Measurements from ENCODE around the gene SLAMF6.

The SLAMF6 gene

GRCh38 chr1:160449494-160449893 lies 73.6 kb downstream of the SLAMF6 start:
- H3K79me1 ChIP-seq (replicated peaks; ENCODE audit: low read length, poor library complexity, severe bottlenecking): no peaks in the 10 kb centered on the region
- H4K8ac ChIP-seq (ENCODE audit: low read length): no peak overlapping the region
- no peak overlapping the region for H2BK12ac ChIP-seq (ENCODE audit: low read length in 2 of 2)
- no peak overlapping the region for H3K18ac ChIP-seq (ENCODE audit: low read depth in 1 of 2, low read length in 2 of 2)
- H2BK5ac ChIP-seq (ENCODE audit: low read depth, low read length, poor library complexity, severe bottlenecking): no peak overlapping the region
- no peaks in the 10 kb centered on the region for H3K36me3 ChIP-seq (ENCODE audit: control insufficient read depth in 1 of 2, insufficient read depth in 2 of 2, low read depth in 1 of 2, low read length in 2 of 2)
- WGBS: 79% methylated on average over 2 of the region's 2 CpGs
- H3K4me2 ChIP-seq (ENCODE audit: low read length, poor library complexity, severe bottlenecking): no peak overlapping the region
- no peak overlapping the region for H3K14ac ChIP-seq (ENCODE audit: low read length in 2 of 2)
- no peaks in the 10 kb centered on the region for H3K9me3 ChIP-seq (ENCODE audit: control insufficient read depth, low read length)
- no peak overlapping the region for H4K91ac ChIP-seq (ENCODE audit: low read length)
- H3K27ac ChIP-seq (ENCODE audit: low read length, poor library complexity, severe bottlenecking): no peak overlapping the region
- no peaks in the 10 kb centered on the region for H3K4me1 ChIP-seq (ENCODE audit: control insufficient read depth, insufficient read depth, low read depth, low read length)
- H2AK5ac ChIP-seq (ENCODE audit: low read length, severe bottlenecking): no peak overlapping the region
- H3K9ac ChIP-seq (ENCODE audit: low read length): no peak overlapping the region
- no peak overlapping the region for H2AFZ ChIP-seq (ENCODE audit: low read depth, low read length)
- no peak overlapping the region for H3K23ac ChIP-seq (ENCODE audit: low read length in 2 of 2)
- no peak overlapping the region for H3K4ac ChIP-seq (ENCODE audit: low read depth in 1 of 2, low read length in 2 of 2)
- no peaks in the 10 kb centered on the region for H3K27me3 ChIP-seq (ENCODE audit: control insufficient read depth in 1 of 2, insufficient read depth in 1 of 2, low read length in 2 of 2)
- no peak for DNase-seq
- H2BK15ac ChIP-seq (ENCODE audit: low read depth, poor library complexity, severe bottlenecking): no peak overlapping the region
- H3K4me3 ChIP-seq (ENCODE audit: insufficient read depth in 1 of 2, low read depth in 1 of 2, low read length in 2 of 2): no peak overlapping the region
- H2BK120ac ChIP-seq (ENCODE audit: low read depth, low read length): no peak overlapping the region

GRCh38 chr1:160446945-160447600 lies 76.0 kb downstream of the SLAMF6 start:
- no peak overlapping the region for H2BK12ac ChIP-seq (ENCODE audit: low read length in 2 of 2)
- no peaks in the 10 kb centered on the region for H3K9me3 ChIP-seq (ENCODE audit: control insufficient read depth, low read length)
- H3K14ac ChIP-seq (ENCODE audit: low read length in 2 of 2): no peak overlapping the region
- H2AFZ ChIP-seq (ENCODE audit: low read depth, low read length): no peak overlapping the region
- no peaks in the 10 kb centered on the region for H3K79me1 ChIP-seq (replicated peaks; ENCODE audit: low read length, poor library complexity, severe bottlenecking)
- H3K4ac ChIP-seq (ENCODE audit: low read depth in 1 of 2, low read length in 2 of 2): no peak overlapping the region
- H4K91ac ChIP-seq (ENCODE audit: low read length): no peak overlapping the region
- H2BK15ac ChIP-seq (ENCODE audit: low read depth, poor library complexity, severe bottlenecking): no peak overlapping the region
- H2BK120ac ChIP-seq (ENCODE audit: low read depth, low read length): no peak overlapping the region
- no peak for DNase-seq
- no peaks in the 10 kb centered on the region for H3K27me3 ChIP-seq (ENCODE audit: control insufficient read depth in 1 of 2, insufficient read depth in 1 of 2, low read length in 2 of 2)
- no peak overlapping the region for H3K4me2 ChIP-seq (ENCODE audit: low read length, poor library complexity, severe bottlenecking)
- H3K23ac ChIP-seq (ENCODE audit: low read length in 2 of 2): no peak overlapping the region
- H3K9ac ChIP-seq (ENCODE audit: low read length): no peak overlapping the region
- no peak overlapping the region for H3K18ac ChIP-seq (ENCODE audit: low read depth in 1 of 2, low read length in 2 of 2)
- no peak overlapping the region for H3K4me3 ChIP-seq (ENCODE audit: insufficient read depth in 1 of 2, low read depth in 1 of 2, low read length in 2 of 2)
- no peak overlapping the region for H2BK5ac ChIP-seq (ENCODE audit: low read depth, low read length, poor library complexity, severe bottlenecking)
- H3K36me3 ChIP-seq (ENCODE audit: control insufficient read depth in 1 of 2, insufficient read depth in 2 of 2, low read depth in 1 of 2, low read length in 2 of 2): no peaks in the 10 kb centered on the region
- H2AK5ac ChIP-seq (ENCODE audit: low read length, severe bottlenecking): no peak overlapping the region
- no peak overlapping the region for H3K27ac ChIP-seq (ENCODE audit: low read length, poor library complexity, severe bottlenecking)
- no peaks in the 10 kb centered on the region for H3K4me1 ChIP-seq (ENCODE audit: control insufficient read depth, insufficient read depth, low read depth, low read length)
- no peak overlapping the region for H4K8ac ChIP-seq (ENCODE audit: low read length)
- 100% methylated on average over 2 of the region's 8 CpGs for WGBS

GRCh38 chr1:160439718-160440117 lies 83.3 kb downstream of the SLAMF6 start:
- no peak for DNase-seq
- H2BK15ac ChIP-seq (ENCODE audit: low read depth, poor library complexity, severe bottlenecking): no peak overlapping the region
- no peak overlapping the region for H3K4me3 ChIP-seq (ENCODE audit: insufficient read depth in 1 of 2, low read depth in 1 of 2, low read length in 2 of 2)
- H3K18ac ChIP-seq (ENCODE audit: low read depth in 1 of 2, low read length in 2 of 2): no peak overlapping the region
- H2BK5ac ChIP-seq (ENCODE audit: low read depth, low read length, poor library complexity, severe bottlenecking): no peak overlapping the region
- no peak overlapping the region for H3K14ac ChIP-seq (ENCODE audit: low read length in 2 of 2)
- no CpG with 5 or more reads among the region's 2 CpGs for WGBS
- no peaks in the 10 kb centered on the region for H3K36me3 ChIP-seq (ENCODE audit: control insufficient read depth in 1 of 2, insufficient read depth in 2 of 2, low read depth in 1 of 2, low read length in 2 of 2)
- no peak overlapping the region for H3K4me2 ChIP-seq (ENCODE audit: low read length, poor library complexity, severe bottlenecking)
- H2AK5ac ChIP-seq (ENCODE audit: low read length, severe bottlenecking): no peak overlapping the region
- H3K27ac ChIP-seq (ENCODE audit: low read length, poor library complexity, severe bottlenecking): no peak overlapping the region
- no peak overlapping the region for H3K23ac ChIP-seq (ENCODE audit: low read length in 2 of 2)
- H4K8ac ChIP-seq (ENCODE audit: low read length): no peak overlapping the region
- H3K79me1 ChIP-seq (replicated peaks; ENCODE audit: low read length, poor library complexity, severe bottlenecking): no peaks in the 10 kb centered on the region
- peaks cover 0 to 10% of the 10 kb centered on the region in 2 experiments for H3K27me3 ChIP-seq (ENCODE audit: control insufficient read depth in 1 of 2, insufficient read depth in 1 of 2, low read length in 2 of 2)
- H3K9ac ChIP-seq (ENCODE audit: low read length): no peak overlapping the region
- no peak overlapping the region for H2AFZ ChIP-seq (ENCODE audit: low read depth, low read length)
- no peak overlapping the region for H3K4ac ChIP-seq (ENCODE audit: low read depth in 1 of 2, low read length in 2 of 2)
- H2BK12ac ChIP-seq (ENCODE audit: low read length in 2 of 2): no peak overlapping the region
- no peaks in the 10 kb centered on the region for H3K9me3 ChIP-seq (ENCODE audit: control insufficient read depth, low read length)
- H4K91ac ChIP-seq (ENCODE audit: low read length): no peak overlapping the region
- no peaks in the 10 kb centered on the region for H3K4me1 ChIP-seq (ENCODE audit: control insufficient read depth, insufficient read depth, low read depth, low read length)
- H2BK120ac ChIP-seq (ENCODE audit: low read depth, low read length): no peak overlapping the region

GRCh38 chr1:160438935-160439334 lies 84.1 kb downstream of the SLAMF6 start:
- no peak overlapping the region for H3K23ac ChIP-seq (ENCODE audit: low read length in 2 of 2)
- no peak overlapping the region for H2AFZ ChIP-seq (ENCODE audit: low read depth, low read length)

More at GRCh38 chr1:160438935-160439334, 84.1 kb downstream of the SLAMF6 start:
- Histone ChIP-seq H2AK5ac (ENCODE audit: low read length, severe bottlenecking) (no peak overlapping the region), H3K27ac (ENCODE audit: low read length, poor library complexity, severe bottlenecking) (no peak overlapping the region), H3K4ac (ENCODE audit: low read depth in 1 of 2, low read length in 2 of 2) (no peak overlapping the region), H2BK15ac (ENCODE audit: low read depth, poor library complexity, severe bottlenecking) (no peak overlapping the region), H3K4me2 (ENCODE audit: low read length, poor library complexity, severe bottlenecking) (no peak overlapping the region), H3K9ac (ENCODE audit: low read length) (no peak overlapping the region), H2BK120ac (ENCODE audit: low read depth, low read length) (no peak overlapping the region), H3K36me3 (ENCODE audit: control insufficient read depth in 1 of 2, insufficient read depth in 2 of 2, low read depth in 1 of 2, low read length in 2 of 2) (no peaks in the 10 kb centered on the region), H3K27me3 (ENCODE audit: control insufficient read depth in 1 of 2, insufficient read depth in 1 of 2, low read length in 2 of 2) (peaks cover 0 to 10% of the 10 kb centered on the region in 2 experiments), H4K8ac (ENCODE audit: low read length) (no peak overlapping the region), H2BK5ac (ENCODE audit: low read depth, low read length, poor library complexity, severe bottlenecking) (no peak overlapping the region), H3K14ac (ENCODE audit: low read length in 2 of 2) (no peak overlapping the region), H3K4me3 (ENCODE audit: insufficient read depth in 1 of 2, low read depth in 1 of 2, low read length in 2 of 2) (no peak overlapping the region), H3K4me1 (ENCODE audit: control insufficient read depth, insufficient read depth, low read depth, low read length) (no peaks in the 10 kb centered on the region), H3K79me1 (replicated peaks; ENCODE audit: low read length, poor library complexity, severe bottlenecking) (no peaks in the 10 kb centered on the region), H3K9me3 (ENCODE audit: control insufficient read depth, low read length) (no peaks in the 10 kb centered on the region), H2BK12ac (ENCODE audit: low read length in 2 of 2) (no peak overlapping the region), H4K91ac (ENCODE audit: low read length) (no peak overlapping the region), H3K18ac (ENCODE audit: low read depth in 1 of 2, low read length in 2 of 2) (no peak overlapping the region)
- no CpG with 5 or more reads among the region's 2 CpGs for WGBS
- DNase-seq: no peak

All from mesenchymal stem cell (in vitro differentiated cells and primary cell).